ENCODE measurements around the gene RDH16. TPM values are rescaled to one million over a fixed set of nuclear protein-coding genes. Genes with fewer than 3 reads are reported as not detected.

Gene RDH16
- total RNA-seq, 1 experiment from 2014 or later, result 0.59 TPM

- RAD21 ChIA-PET (ENCODE audit: low non-redundant PET in 1 of 2, low total read pairs in 2 of 2, uncharacterized antibody in 2 of 2, unreplicated experiment in 2 of 2), result no interaction called here
- TF ChIP-seq SP1 (IDR thresholded peaks at IDR 0.05; ENCODE audit: low read depth), result no peak
- TF ChIP-seq MAX (IDR thresholded peaks at IDR 0.05), result no peak
- TF ChIP-seq REST (IDR thresholded peaks at IDR 0.05; ENCODE audit: low read depth), result no peak
- TF ChIP-seq YY1 (IDR thresholded peaks at IDR 0.05; ENCODE audit: extremely low read depth, insufficient replicate concordance, low read depth, low read length), result no peak
- no peak for TF ChIP-seq CBX3 (IDR thresholded peaks at IDR 0.05; ENCODE audit: low read depth)
- TF ChIP-seq ATF3 (IDR thresholded peaks at IDR 0.05), result no peak
- no peak for TF ChIP-seq FOSL1 (IDR thresholded peaks at IDR 0.05; ENCODE audit: low read depth)
- TF ChIP-seq EZH2phosphoT487 (IDR thresholded peaks at IDR 0.05; ENCODE audit: borderline replicate concordance), result no peak
- no peak for TF ChIP-seq ELF1 (IDR thresholded peaks at IDR 0.05; ENCODE audit: borderline replicate concordance, low read depth)
- no peak for TF ChIP-seq POLR2AphosphoS5 (IDR thresholded peaks at IDR 0.05; ENCODE audit: low read depth, low read length)
- no peak for TF ChIP-seq EGR1 (IDR thresholded peaks at IDR 0.05; ENCODE audit: low read depth)
- no peak for TF ChIP-seq ZBTB33 (IDR thresholded peaks at IDR 0.05; ENCODE audit: extremely low read depth, insufficient replicate concordance, low read length)
- no peak for TF ChIP-seq ZNF274 (IDR thresholded peaks at IDR 0.05; ENCODE audit: low read depth, low read length)
- no peak for TF ChIP-seq CEBPB (IDR thresholded peaks at IDR 0.05; ENCODE audit: low read depth)
- no peak for TF ChIP-seq EZH2 (IDR thresholded peaks at IDR 0.05)
- TF ChIP-seq RAD21 (IDR thresholded peaks at IDR 0.05; ENCODE audit: low read depth), result no peak
- no peak for TF ChIP-seq JUND (IDR thresholded peaks at IDR 0.05)
- TF ChIP-seq SIN3A (IDR thresholded peaks at IDR 0.05; ENCODE audit: low read depth), result no peak
- TF ChIP-seq ZFX (IDR thresholded peaks at IDR 0.05), result no peak
These were observed 27.6 kb downstream of the RDH16 start for GRCh38 chr12:56929780-56930179.

More at GRCh38 chr12:56929780-56930179, 27.6 kb downstream of the RDH16 start:
- DNase-seq (ENCODE audit: low read depth, low spot score), result no peak
- ChIA-PET CTCF (no interaction called here), POLR2A (no interaction called here)
- Histone ChIP-seq H3K9ac (ENCODE audit: low read length) (no peak overlapping the region), H3K36me3 (ENCODE audit: control insufficient read depth in 1 of 2, insufficient read depth in 2 of 2, low read length in 2 of 2) (no peaks in the 10 kb centered on the region), H3K4me2 (ENCODE audit: low read length) (no peak overlapping the region), H4K20me1 (ENCODE audit: insufficient read depth) (no peaks in the 10 kb centered on the region), H3K9me2 (ENCODE audit: insufficient read depth) (no peaks in the 10 kb centered on the region), H3K27ac (ENCODE audit: low read depth, low read length) (no peak overlapping the region), H3K79me2 (ENCODE audit: insufficient read depth, low read length) (no peaks in the 10 kb centered on the region), H3K4me3 (replicated peaks in 1 of 2; ENCODE audit: low read depth in 1 of 2, low read length in 2 of 2) (no peak overlapping the region), H2AFZ (ENCODE audit: low read depth, low read length, poor library complexity, severe bottlenecking) (no peak overlapping the region), H3K9me3 (ENCODE audit: control insufficient read depth in 1 of 2, insufficient read depth in 1 of 2, low read depth in 1 of 2, low read length in 2 of 2) (no peaks in the 10 kb centered on the region), H3K4me1 (ENCODE audit: control insufficient read depth in 1 of 2, insufficient read depth in 2 of 2, low read length in 2 of 2) (peaks cover 0 to 5% of the 10 kb centered on the region in 2 experiments; a peak in 2 of 4 replicates), H3K27me3 (ENCODE audit: insufficient read depth, low read length) (no peaks in the 10 kb centered on the region; the same call in 1 of the 2 replicates)
- ATAC-seq, result no peak
- intact Hi-C loops (cut with micrococcal nuclease), result no loop called here
- no TSS peak for BruUV-seq (replicated peaks)
